PC-9 (cell line): Measurements from ENCODE around the gene GOLPH3. TPM values are rescaled to one million over a fixed set of nuclear protein-coding genes. Genes with fewer than 3 reads are reported as not detected.

Experiments used
- BruUV-seq: library from RNA; stranded (reverse); fragments of 400-500 nt; replicated peaks from 2 replicates; lab custom pipeline; 2021; lab: Mats Ljungman, UMichigan
- CTCF ChIA-PET: fragments of 300-600 bp; sonication (Branson Sonifier 250); formaldehyde crosslinking; loops from one replicate; lab custom pipeline; 2022; ENCODE audit warnings: antibody characterized with exemption; lab: Charles Lee
- POLR2A ChIA-PET: fragments of 300-600 bp; sonication (Branson Sonifier 250); formaldehyde crosslinking; loops from one replicate; lab custom pipeline; 2022; ENCODE audit warnings: antibody characterized with exemption; ENCODE audit not compliant: unreplicated experiment; lab: Charles Lee
- DNase-seq, 2 experiments: peaks; one replicate each; pipeline versions ENCODE4 v3.0.0 to v3.0.0-alpha.2; 2015 to 2022; ENCODE audit warnings: mixed read lengths in 1 of 2
- H2AFZ ChIP-seq: fragments of 200-600 bp; sonication (generic); 2 replicates; pipeline ENCODE4 v1.8.1; 2017; ENCODE audit warnings: antibody characterized with exemption
- H3F3A ChIP-seq: fragments of 200-600 bp; sonication (generic); 2 replicates; pipeline ENCODE4 v1.8.1; 2017; ENCODE audit warnings: antibody characterized with exemption, mild to moderate bottlenecking, low read depth; ENCODE audit not compliant: insufficient read depth
- H3K27ac ChIP-seq: fragments of 200-600 bp; sonication (generic); 2 replicates; pipeline ENCODE4 v1.6.1; 2016; ENCODE audit warnings: mixed run types
- H3K27me3 ChIP-seq: fragments of 200-600 bp; sonication (generic); 2 replicates; pipeline ENCODE4 v1.6.1; 2016; ENCODE audit warnings: low read depth, mixed run types; ENCODE audit not compliant: insufficient read depth
- H3K36me3 ChIP-seq: fragments of 200-600 bp; sonication (generic); 2 replicates; pipeline ENCODE4 v1.6.1; 2016; ENCODE audit warnings: low read depth, mixed run types
- H3K4me1 ChIP-seq: fragments of 200-600 bp; sonication (generic); replicated peaks from 2 replicates; pipeline ENCODE4 v1.6.1; 2016; ENCODE audit warnings: mixed run types; ENCODE audit not compliant: insufficient read depth
- H3K4me2 ChIP-seq: fragments of 200-600 bp; sonication (generic); 2 replicates; pipeline ENCODE4 v1.6.1; 2017; ENCODE audit warnings: mixed run types
- H3K4me3 ChIP-seq: fragments of 200-600 bp; sonication (generic); 2 replicates; pipeline ENCODE4 v1.6.1; 2016; ENCODE audit warnings: mixed run types
- H3K79me2 ChIP-seq: fragments of 200-600 bp; sonication (generic); 2 replicates; pipeline ENCODE4 v1.6.1; 2017; ENCODE audit warnings: low read depth, mixed run types
- H3K9me2 ChIP-seq: fragments of 200-600 bp; sonication (generic); 2 replicates; pipeline ENCODE4 v1.8.1; 2017; ENCODE audit warnings: mild to moderate bottlenecking; ENCODE audit not compliant: insufficient read depth
- H3K9me3 ChIP-seq: fragments of 200-600 bp; sonication (generic); 2 replicates; pipeline ENCODE4 v1.8.1; 2016; ENCODE audit warnings: low read depth; ENCODE audit not compliant: insufficient read depth
- H4K20me1 ChIP-seq: fragments of 200-600 bp; sonication (generic); 2 replicates; pipeline ENCODE4 v1.8.1; 2017; ENCODE audit not compliant: insufficient read depth
- CTCF ChIP-seq: fragments of 200-600 bp; sonication (generic); conservative IDR thresholded peaks from 2 replicates; pipeline ENCODE4 v1.6.1; 2017; ENCODE audit warnings: mixed run types, antibody characterized with exemption, mild to moderate bottlenecking, moderate library complexity
- EZH2 ChIP-seq: fragments of 200-600 bp; sonication (generic); IDR thresholded peaks from 2 replicates; pipeline ENCODE4 v1.8.0; 2017; ENCODE audit warnings: antibody characterized with exemption, low read depth
- intact Hi-C: fragments of 100-400 bp; cut with micrococcal nuclease; formaldehyde crosslinking; loops from one replicate; pipeline ENCODE4 v1.10.0; 2022; ENCODE audit not compliant: unreplicated experiment
- total RNA-seq: library from RNA; stranded (reverse); gene quantifications from 2 replicates; pipeline ENCODE4 v1.2.3, GENCODE V29; 2021

The GOLPH3 gene
- total RNA-seq, 1 experiment from 2014 or later, result 179 TPM

- peaks cover 7% of the 10 kb centered on the region for H3F3A ChIP-seq
- no peaks in the 10 kb centered on the region for H3K79me2 ChIP-seq
- no peaks in the 10 kb centered on the region for H3K9me3 ChIP-seq
- no peaks in the 10 kb centered on the region for H3K36me3 ChIP-seq
- ChIA-PET CTCF (no interaction called here), POLR2A (no interaction called here)
- no peak for DNase-seq
- no peak overlapping the region for H2AFZ ChIP-seq
- BruUV-seq, result no TSS peak
- TF ChIP-seq CTCF (no peak), EZH2 (no peak)
- H3K27me3 ChIP-seq, result no peaks in the 10 kb centered on the region
- H3K4me2 ChIP-seq, result no peak overlapping the region
- H3K9me2 ChIP-seq, result no peaks in the 10 kb centered on the region
- no peak overlapping the region for H3K27ac ChIP-seq
- peaks cover 21% of the 10 kb centered on the region for H3K4me1 ChIP-seq
- H4K20me1 ChIP-seq, result no peaks in the 10 kb centered on the region
- H3K4me3 ChIP-seq, result no peak overlapping the region
- intact Hi-C loops, result no loop called here
These were observed 33.2 kb upstream of the GOLPH3 start for GRCh38 chr5:32207355-32207634.

GRCh38 chr5:32206509-32207354, 32.6 kb upstream of the GOLPH3 start:
- ChIA-PET CTCF (interaction anchor here (0.6 to 1.0 kb wide), 2 partner anchors 19 to 25 kb away, joined by 7 to 11 read pairs; no protein-coding TSS in a partner anchor), POLR2A (interaction anchor here (0.7 kb wide), 1 partner anchor 13 kb away, joined by 3 read pairs; no protein-coding TSS in a partner anchor)
- no peak overlapping the region for H3K4me2 ChIP-seq
- H3K9me2 ChIP-seq, result no peaks in the 10 kb centered on the region
- intact Hi-C loops, result no loop called here
- H3K36me3 ChIP-seq, result no peaks in the 10 kb centered on the region
- no peaks in the 10 kb centered on the region for H3K9me3 ChIP-seq
- TF ChIP-seq CTCF (no peak), EZH2 (no peak)
- no peaks in the 10 kb centered on the region for H3K27me3 ChIP-seq
- H2AFZ ChIP-seq, result no peak overlapping the region
- H3K79me2 ChIP-seq, result no peaks in the 10 kb centered on the region
- no peaks in the 10 kb centered on the region for H4K20me1 ChIP-seq
- no peak overlapping the region for H3K27ac ChIP-seq
- no peak for DNase-seq
- no peak overlapping the region for H3K4me3 ChIP-seq
- peaks cover 7% of the 10 kb centered on the region for H3F3A ChIP-seq
- BruUV-seq, result no TSS peak
- peaks cover 21% of the 10 kb centered on the region for H3K4me1 ChIP-seq

GRCh38 chr5:32206053-32206452, 31.9 kb upstream of the GOLPH3 start:
- POLR2A ChIA-PET, result interaction anchor here (0.7 kb wide), 1 partner anchor 13 kb away, joined by 3 read pairs; no protein-coding TSS in a partner anchor
- H3F3A ChIP-seq, result peaks cover 5% of the 10 kb centered on the region
- peaks cover 25% of the 10 kb centered on the region for H3K4me1 ChIP-seq
- no peak overlapping the region for H3K4me2 ChIP-seq
- H2AFZ ChIP-seq, result no peak overlapping the region
- no peak overlapping the region for H3K4me3 ChIP-seq
- H3K27ac ChIP-seq, result no peak overlapping the region
- no peaks in the 10 kb centered on the region for H3K9me2 ChIP-seq
- H3K9me3 ChIP-seq, result no peaks in the 10 kb centered on the region
- DNase-seq, result no peak
- intact Hi-C loops, result no loop called here
- no peaks in the 10 kb centered on the region for H3K36me3 ChIP-seq
- no peaks in the 10 kb centered on the region for H4K20me1 ChIP-seq
- no peaks in the 10 kb centered on the region for H3K79me2 ChIP-seq
- TF ChIP-seq EZH2, result no peak
- no peak for TF ChIP-seq CTCF
- H3K27me3 ChIP-seq, result no peaks in the 10 kb centered on the region
- no TSS peak for BruUV-seq
- CTCF ChIA-PET, result interaction anchor here (0.6 to 1.0 kb wide), 2 partner anchors 20 to 26 kb away, joined by 7 to 11 read pairs; no protein-coding TSS in a partner anchor
